Activated CD8-positive, alpha-beta memory T cell treated with anti-CD3 and anti-CD28 coated beads for 24 hours (primary cell): ENCODE measurements around the gene AOC3.
A peak's percentile ranks its signal among the peaks of the same experiment; 100 is the strongest.
"Not testable (repeated sequence)": the region's sequence is repeated elsewhere in the genome, so short reads cannot be mapped to it uniquely, and the experiment has no call there.

Experiments
- DNase-seq: peaks from one replicate; pipeline ENCODE4 v3.0.0-alpha.2; 2020

Gene AOC3

GRCh38 chr17:42844761-42845555 lies 6.0 kb upstream of the AOC3 start:
- DNase-seq, result no peak

- no peak for DNase-seq
These were observed 5.5 kb upstream of the AOC3 start for GRCh38 chr17:42845556-42845917.

- DNase-seq, result peak; percentile 63
These were observed 4.9 kb upstream of the AOC3 start for GRCh38 chr17:42845918-42846593.

- no peak for DNase-seq
These were observed 4.3 kb upstream of the AOC3 start for GRCh38 chr17:42846594-42847280.

- DNase-seq, result no peak
These were observed 2.9 kb upstream of the AOC3 start for GRCh38 chr17:42848093-42848492.

GRCh38 chr17:42849031-42849430 lies 2.0 kb upstream of the AOC3 start:
- DNase-seq, result no peak

GRCh38 chr17:42849451-42850181 lies 1.4 kb upstream of the AOC3 start:
- no peak for DNase-seq

GRCh38 chr17:42851371-42852240 lies 607 bp downstream of the AOC3 start:
- not testable (repeated sequence) for DNase-seq

- DNase-seq, result no peak
These were observed 1.4 kb downstream of the AOC3 start for GRCh38 chr17:42852351-42852750.

GRCh38 chr17:42853004-42853403 lies 2.0 kb downstream of the AOC3 start:
- no peak for DNase-seq

- DNase-seq, result no peak
These were observed 2.6 kb downstream of the AOC3 start for GRCh38 chr17:42853597-42853967.

GRCh38 chr17:42853968-42854790 lies 3.2 kb downstream of the AOC3 start:
- DNase-seq, result no peak

- DNase-seq, result no peak
These were observed 4.1 kb downstream of the AOC3 start for GRCh38 chr17:42855048-42855596.

GRCh38 chr17:42856093-42856492 lies 5.1 kb downstream of the AOC3 start:
- DNase-seq, result not testable (repeated sequence)

GRCh38 chr17:42856516-42856915 lies 5.5 kb downstream of the AOC3 start:
- DNase-seq, result not testable (repeated sequence)

- DNase-seq, result no peak
These were observed 6.4 kb downstream of the AOC3 start for GRCh38 chr17:42857389-42857788.

- DNase-seq, result no peak
These were observed 14.7 kb downstream of the AOC3 start for GRCh38 chr17:42865638-42866094.

GRCh38 chr17:42866216-42866615 lies 15.2 kb downstream of the AOC3 start:
- DNase-seq, result no peak

- no peak for DNase-seq
These were observed 15.9 kb downstream of the AOC3 start for GRCh38 chr17:42866631-42867575.
